HG03045 (cell line): ENCODE data around the gene ADAM22.
"Not testable (repeated sequence)": the region's sequence is repeated elsewhere in the genome, so short reads cannot be mapped to it uniquely, and the experiment has no call there.

Experiments
- ATAC-seq: cut with Tn5 transposase; IDR thresholded peaks from one replicate; pipeline ENCODE4 v1.9.1; 2021; ENCODE audit warnings: mild to moderate bottlenecking, moderate library complexity; ENCODE audit not compliant: unreplicated experiment

ADAM22 gene

DNA sequence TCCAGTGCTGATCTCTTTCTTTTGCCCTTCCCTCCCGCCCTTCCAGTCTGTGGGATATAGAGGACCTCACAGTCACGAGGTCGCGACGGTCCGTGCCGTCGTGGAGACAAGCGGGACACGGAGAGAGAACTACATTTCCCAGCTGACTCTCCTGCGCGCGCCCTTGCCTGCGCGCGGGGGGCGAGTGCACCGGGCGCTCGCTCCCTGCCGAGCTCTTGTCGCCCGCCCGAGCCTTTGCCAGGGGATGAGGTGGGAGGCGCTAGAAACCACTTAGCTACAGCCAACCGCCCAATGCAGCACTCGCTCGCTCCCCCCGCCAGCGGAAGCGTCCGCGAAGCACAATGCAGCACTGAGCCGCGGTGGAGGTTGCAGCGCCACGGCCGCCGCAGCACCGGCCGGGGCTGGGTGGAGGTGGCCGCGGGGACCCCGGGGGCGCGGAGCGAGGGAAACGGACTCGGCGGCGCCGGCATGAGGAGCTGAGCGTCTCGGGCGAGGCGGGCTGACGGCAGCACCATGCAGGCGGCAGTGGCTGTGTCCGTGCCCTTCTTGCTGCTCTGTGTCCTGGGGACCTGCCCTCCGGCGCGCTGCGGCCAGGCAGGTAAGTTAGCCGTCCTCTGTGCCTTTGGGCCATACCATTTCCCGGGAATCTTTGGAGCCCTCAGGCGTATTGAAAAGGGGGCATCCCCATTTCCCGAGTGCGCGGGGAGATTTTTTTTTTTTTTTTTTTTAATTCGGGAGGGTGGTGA is at the start of gene ADAM22:
TSS of gene ADAM22 (plus strand) at position 299 of the 746 bp plus-strand sequence. CDS start at position 514, 215 bp downstream.
- peak; percentile 98 for ATAC-seq

GRCh38 chr7:87885018-87885417 is 49.0 kb upstream of the ADAM22 start:
- ATAC-seq = no peak

- no peak for ATAC-seq
Observed at GRCh38 chr7:87886875-87887274, 47.2 kb upstream of the ADAM22 start.

- no peak for ATAC-seq
Observed at GRCh38 chr7:87895363-87895762, 38.7 kb upstream of the ADAM22 start.

DNA sequence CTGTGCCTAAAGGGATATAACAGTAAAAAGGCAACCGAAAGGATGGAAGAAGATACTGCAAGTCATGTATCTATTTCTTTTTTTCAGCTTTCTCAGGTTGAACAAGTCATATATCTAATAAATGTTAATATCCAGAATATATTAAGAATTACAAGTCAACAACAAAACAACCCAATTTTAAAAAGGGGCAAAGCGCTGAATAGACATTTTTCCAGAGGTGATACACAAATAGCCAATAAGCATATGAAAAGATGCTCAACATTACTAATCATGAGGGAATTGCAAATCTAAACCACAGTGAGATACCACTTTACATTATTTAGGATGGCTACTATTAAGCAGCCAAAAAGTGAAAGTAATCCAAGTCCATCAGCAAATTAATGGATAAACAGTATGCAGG is 34.8 kb upstream of the ADAM22 start:
- no peak for ATAC-seq

DNA sequence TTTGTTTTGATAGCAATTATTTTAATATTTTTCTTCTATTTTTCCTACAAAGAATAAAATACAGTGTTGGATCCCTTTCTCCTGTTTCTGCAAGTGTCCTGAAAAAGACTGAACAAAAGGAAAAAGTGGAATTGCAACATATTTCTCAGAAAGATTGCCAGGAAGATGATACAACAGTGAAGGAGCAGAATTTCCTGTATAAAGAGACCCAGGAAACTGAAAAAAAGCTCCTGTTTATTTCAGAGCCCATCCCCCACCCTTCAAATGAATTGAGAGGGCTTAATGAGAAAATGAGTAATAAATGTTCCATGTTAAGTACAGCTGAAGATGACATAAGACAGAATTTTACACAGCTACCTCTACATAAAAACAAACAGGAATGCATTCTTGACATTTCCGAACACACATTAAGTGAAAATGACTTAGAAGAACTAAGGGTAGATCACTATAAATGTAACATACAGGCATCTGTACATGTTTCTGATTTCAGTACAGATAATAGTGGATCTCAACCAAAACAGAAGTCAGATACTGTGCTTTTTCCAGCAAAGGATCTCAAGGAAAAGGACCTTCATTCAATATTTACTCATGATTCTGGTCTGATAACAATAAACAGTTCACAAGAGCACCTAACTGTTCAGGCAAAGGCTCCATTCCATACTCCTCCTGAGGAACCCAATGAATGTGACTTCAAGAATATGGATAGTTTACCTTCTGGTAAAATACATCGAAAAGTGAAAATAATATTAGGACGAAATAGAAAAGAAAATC is 26.7 kb upstream of the ADAM22 start:
- ATAC-seq = not testable (repeated sequence)

- not testable (repeated sequence) for ATAC-seq
Observed at GRCh38 chr7:87908814-87909213, 25.2 kb upstream of the ADAM22 start.

- no peak for ATAC-seq
Observed at GRCh38 chr7:87912121-87912520, 21.9 kb upstream of the ADAM22 start.

- ATAC-seq = no peak
Observed at GRCh38 chr7:87918740-87919139, 15.3 kb upstream of the ADAM22 start.

DNA sequence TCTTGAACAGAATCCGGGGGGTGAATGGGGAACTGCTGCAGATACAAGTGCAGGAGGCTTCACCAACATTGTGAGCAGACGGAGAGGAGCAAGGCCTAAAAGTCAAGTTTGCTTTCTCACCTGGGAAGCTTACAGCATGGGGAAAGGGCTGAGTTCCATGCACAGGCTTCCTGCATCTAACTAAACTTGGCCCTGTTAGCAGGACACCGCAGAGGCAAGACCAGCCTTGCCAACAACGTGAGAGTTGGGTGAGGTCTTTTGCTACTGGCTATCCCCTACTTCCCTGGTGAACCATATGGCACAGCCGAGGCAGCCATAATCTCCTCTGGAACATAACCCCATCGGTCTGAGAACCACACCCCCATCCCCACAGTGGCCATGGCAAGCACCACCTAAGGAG is 14.2 kb upstream of the ADAM22 start:
- no peak for ATAC-seq

DNA sequence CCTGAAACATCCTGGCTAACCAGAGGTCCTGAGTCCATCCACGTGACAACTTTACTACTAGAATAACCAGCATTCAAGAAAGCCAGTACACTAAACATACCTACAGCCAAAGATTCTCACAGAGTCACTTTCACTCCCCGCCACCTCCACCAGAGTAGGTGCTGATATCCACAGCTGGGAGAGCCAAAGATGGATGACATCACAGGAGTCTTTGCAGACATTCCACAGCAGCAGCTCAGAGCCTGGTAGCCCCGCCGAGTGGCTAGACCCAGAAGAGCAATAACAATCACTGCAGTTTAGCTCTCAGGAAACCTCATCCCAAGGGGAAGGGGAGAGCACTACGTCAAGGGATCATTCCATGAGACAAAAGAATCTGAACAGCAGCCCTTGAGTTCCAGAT is 13.5 kb upstream of the ADAM22 start:
- ATAC-seq = no peak

GRCh38 chr7:87922759-87923395 is 11.2 kb upstream of the ADAM22 start:
- ATAC-seq = not testable (repeated sequence)

DNA sequence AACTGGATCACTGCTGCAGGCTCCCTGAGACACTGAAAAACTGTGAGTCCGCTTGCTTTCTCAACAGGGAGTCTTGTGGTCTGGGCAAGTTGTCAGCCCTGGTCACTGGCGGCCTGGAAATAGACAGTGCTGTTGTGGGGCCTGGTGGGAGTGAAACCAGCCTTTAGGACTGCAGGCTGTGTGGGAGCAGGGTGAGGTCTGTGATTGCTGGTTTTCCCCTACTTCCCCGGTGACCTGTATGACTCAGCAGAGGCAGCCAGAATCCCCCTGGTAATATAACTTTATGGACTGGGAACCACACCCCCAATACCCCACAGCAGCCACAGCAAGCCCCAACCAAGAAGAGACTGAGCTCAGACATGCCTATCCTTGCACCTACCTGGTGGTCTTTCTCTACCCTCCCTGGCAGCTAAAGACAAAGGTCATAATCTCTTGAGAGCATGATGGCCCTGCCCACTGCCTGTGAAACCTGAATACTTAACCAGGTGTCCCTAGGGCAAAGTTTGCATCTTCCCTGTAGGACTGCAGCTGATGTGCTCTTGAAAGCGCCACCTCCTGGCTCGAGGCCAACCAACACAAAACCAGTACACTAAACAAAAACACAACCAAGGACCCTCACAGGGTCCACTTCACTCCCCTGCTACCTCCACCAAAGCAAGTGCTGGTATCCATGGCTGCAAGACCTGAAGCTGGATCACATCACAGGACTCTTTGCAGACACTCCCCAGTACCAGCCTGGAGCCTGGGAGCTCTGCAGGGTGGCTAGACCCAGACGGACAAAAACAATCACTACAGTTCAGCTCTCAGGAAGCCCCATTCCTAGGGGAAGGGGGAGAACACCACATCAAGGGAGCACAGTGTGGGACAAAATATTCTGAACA is 7.2 kb upstream of the ADAM22 start:
- peak; percentile 99 for ATAC-seq

GRCh38 chr7:87933605-87933952 is 472 bp upstream of the ADAM22 start:
- ATAC-seq = no peak

DNA sequence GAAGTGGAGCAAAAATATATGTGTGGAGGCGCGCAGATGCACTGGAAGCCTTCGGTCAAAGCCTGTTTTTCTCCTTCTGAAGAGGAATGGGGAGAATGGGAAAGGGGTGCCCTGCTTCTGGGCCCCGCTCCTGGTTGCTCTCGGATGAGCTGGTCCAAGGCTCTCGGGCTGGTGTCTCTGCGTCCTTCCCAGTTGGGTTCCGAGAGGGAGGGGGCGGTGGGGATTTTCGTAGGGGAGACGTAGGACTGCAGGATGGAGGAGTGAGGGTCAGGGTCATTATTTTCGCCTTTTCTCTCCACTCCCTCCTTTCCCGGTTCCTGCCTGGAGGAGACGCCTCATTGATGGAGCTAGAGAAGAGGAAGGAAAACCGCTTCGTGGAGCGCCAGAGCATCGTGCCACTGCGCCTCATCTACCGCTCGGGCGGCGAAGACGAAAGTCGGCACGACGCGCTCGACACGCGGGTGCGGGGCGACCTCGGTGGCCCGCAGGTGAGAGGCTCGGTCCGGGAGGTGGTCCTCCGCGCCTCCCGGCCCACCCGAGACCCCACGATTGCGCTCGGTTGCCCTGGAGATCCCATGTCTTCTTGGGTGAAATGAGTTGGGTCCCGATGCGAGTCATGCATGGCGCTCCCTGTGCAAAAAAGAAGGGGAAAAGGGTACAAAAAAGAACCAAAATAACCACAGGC is 790 bp downstream of the ADAM22 start:
- ATAC-seq = no peak

DNA sequence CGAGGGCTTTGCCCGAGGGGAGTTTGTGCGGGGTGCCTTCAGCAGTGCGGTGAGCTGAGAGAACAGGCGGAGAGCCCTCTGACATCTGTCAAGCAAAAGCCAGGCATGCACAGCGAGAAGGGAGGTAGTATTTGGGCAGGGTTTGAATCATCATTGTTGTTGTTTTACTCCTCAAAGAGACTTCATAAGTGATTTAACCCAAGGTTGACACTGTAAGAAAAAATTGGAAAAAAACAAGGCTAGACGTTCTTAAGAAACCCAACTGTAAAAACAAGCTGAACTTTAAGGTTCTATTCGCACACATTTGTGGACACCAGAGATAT is 1.3 kb downstream of the ADAM22 start:
- ATAC-seq = no peak

GRCh38 chr7:87941138-87941537 is 7.1 kb downstream of the ADAM22 start:
- no peak for ATAC-seq

DNA sequence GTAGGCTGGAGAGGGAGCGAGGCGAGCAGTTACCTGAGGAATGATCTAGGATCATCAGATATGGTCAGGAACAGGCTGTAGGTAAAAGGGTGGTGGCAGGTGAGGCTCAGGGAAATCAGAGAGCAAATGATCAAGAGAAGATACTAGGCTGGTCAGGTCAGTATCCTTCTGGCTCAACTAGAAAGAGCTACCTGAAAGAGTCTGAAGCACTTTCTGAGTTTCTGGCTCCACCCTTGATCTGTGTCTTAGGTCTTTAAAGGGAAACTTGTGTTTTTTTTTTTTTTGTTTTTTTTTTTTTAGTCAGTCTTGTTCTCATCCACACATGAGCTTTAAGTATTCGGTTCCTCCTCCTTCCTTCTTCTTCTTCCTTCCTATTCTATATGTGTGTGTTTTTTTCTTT is 10.5 kb downstream of the ADAM22 start:
- peak; percentile 59 for ATAC-seq

DNA sequence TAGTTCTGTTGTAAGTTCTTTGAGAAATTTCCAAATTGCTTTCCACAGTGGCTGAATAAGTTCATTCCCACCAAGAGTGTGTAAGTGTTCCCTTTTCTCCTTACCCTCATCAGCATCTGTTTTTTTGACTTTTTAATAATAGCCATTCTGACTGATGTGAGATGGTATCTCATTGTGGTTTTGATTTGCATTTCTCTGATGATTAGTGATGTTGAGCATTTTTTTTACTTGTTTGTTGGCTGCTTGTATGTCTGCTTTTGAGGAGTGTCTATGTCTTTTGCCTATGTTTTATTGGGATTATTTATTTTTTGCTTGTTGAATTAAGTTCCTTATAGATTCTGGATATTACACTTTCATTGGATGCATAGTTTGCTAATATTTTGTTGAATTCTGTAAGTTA is 11.9 kb downstream of the ADAM22 start:
- not testable (repeated sequence) for ATAC-seq

GRCh38 chr7:87948371-87948770 is 14.3 kb downstream of the ADAM22 start:
- no peak for ATAC-seq
